ENCODE data around the gene IL6. TPM values are rescaled to one million over a fixed set of nuclear protein-coding genes. Genes with fewer than 3 reads are reported as not detected.

IL6 gene
- total RNA-seq, 2 experiments from 2014 or later, result not detected

DNA sequence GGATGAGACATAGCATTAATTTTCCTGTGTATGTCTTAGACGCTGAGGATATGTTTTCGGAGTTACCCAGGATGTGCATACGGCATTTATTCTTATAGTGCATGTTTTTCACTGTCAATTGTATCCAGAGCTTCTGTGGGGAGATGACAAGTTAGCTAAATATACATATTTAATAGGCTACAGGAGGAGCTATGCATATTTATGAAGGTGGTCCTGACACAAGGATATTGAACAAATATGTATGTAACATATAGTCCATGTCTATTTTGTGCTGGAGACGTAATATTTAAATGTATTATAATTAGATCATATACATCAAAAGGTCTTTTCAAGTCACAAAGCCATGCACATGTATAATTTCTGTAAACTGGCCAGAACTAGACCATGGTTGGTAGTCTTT lies 16.0 kb downstream of the IL6 start:
- Histone ChIP-seq H3K27me3 (ENCODE audit: control insufficient read depth in 1 of 2, insufficient read depth in 2 of 2, low read length in 2 of 2) (no peaks in the 10 kb centered on the region), H3K9me3 (ENCODE audit: control insufficient read depth in 1 of 2, insufficient read depth in 1 of 2, low read length in 2 of 2) (no peaks in the 10 kb centered on the region), H3K4me3 (ENCODE audit: low read length) (no peak overlapping the region), H3K4me1 (ENCODE audit: insufficient read depth, low read length) (no peaks in the 10 kb centered on the region), H3K36me3 (ENCODE audit: insufficient read depth, low read length) (no peaks in the 10 kb centered on the region), H3K27ac (ENCODE audit: low read depth in 1 of 2, low read length in 2 of 2) (no peak overlapping the region)
- ChIA-PET CTCF (no interaction called here), POLR2A (no interaction called here)
- Mint-ChIP-seq H3K27ac (no peak overlapping the region), H3K27me3 (peaks cover 8% of the 10 kb centered on the region), H3K36me3 (ENCODE audit: low read depth) (no peaks in the 10 kb centered on the region), H3K4me1 (ENCODE audit: low read depth) (no peaks in the 10 kb centered on the region), H3K4me3 (no peak overlapping the region), H3K9me3 (no peaks in the 10 kb centered on the region)
- intact Hi-C loops (cut with DNase I, micrococcal nuclease), result no loop called here
- no peak for DNase-seq
- no peak for ATAC-seq (ENCODE audit: poor library complexity)
- TF ChIP-seq, protein P1, sequence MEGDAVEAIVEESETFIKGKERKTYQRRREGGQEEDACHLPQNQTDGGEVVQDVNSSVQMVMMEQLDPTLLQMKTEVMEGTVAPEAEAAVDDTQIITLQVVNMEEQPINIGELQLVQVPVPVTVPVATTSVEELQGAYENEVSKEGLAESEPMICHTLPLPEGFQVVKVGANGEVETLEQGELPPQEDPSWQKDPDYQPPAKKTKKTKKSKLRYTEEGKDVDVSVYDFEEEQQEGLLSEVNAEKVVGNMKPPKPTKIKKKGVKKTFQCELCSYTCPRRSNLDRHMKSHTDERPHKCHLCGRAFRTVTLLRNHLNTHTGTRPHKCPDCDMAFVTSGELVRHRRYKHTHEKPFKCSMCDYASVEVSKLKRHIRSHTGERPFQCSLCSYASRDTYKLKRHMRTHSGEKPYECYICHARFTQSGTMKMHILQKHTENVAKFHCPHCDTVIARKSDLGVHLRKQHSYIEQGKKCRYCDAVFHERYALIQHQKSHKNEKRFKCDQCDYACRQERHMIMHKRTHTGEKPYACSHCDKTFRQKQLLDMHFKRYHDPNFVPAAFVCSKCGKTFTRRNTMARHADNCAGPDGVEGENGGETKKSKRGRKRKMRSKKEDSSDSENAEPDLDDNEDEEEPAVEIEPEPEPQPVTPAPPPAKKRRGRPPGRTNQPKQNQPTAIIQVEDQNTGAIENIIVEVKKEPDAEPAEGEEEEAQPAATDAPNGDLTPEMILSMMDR (IDR thresholded peaks at IDR 0.05), result no peak

DNA sequence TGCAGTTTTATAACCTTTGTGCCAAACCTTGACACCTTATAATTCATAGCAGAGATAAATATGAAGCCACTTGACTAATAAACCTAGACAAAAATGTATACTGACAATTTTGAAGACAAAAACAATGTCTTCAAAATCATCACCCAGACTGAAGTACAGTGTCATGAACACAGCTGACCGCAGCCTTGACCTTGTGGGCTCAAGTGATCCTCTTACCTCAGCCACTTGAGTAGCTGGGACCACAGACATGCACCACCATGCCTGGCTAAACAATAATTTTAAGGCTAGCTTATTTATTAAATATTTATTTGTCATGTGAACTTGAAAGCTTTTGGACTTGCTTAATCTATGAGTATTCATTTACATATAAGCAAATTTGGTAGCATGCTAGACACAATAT lies 24.3 kb downstream of the IL6 start:
- no peak for DNase-seq
- H3K27me3 ChIP-seq (ENCODE audit: control insufficient read depth in 1 of 2, insufficient read depth in 2 of 2, low read length in 2 of 2), result no peaks in the 10 kb centered on the region
- ATAC-seq (ENCODE audit: poor library complexity), result no peak
- no peak overlapping the region for H3K4me3 ChIP-seq (ENCODE audit: low read length)
- Mint-ChIP-seq H3K27ac (no peak overlapping the region), H3K9me3 (no peaks in the 10 kb centered on the region), H3K4me1 (ENCODE audit: low read depth) (no peaks in the 10 kb centered on the region), H3K36me3 (ENCODE audit: low read depth) (no peaks in the 10 kb centered on the region), H3K27me3 (peaks cover 10% of the 10 kb centered on the region), H3K4me3 (no peak overlapping the region)
- no peaks in the 10 kb centered on the region for H3K36me3 ChIP-seq (ENCODE audit: insufficient read depth, low read length)
- CTCF ChIA-PET, result interaction anchor here (1.6 kb wide), 1 partner anchor 12 kb away, joined by 3 read pairs; no protein-coding TSS in a partner anchor
- no peaks in the 10 kb centered on the region for H3K4me1 ChIP-seq (ENCODE audit: insufficient read depth, low read length)
- H3K9me3 ChIP-seq (ENCODE audit: control insufficient read depth in 1 of 2, insufficient read depth in 1 of 2, low read length in 2 of 2), result no peaks in the 10 kb centered on the region
- TF ChIP-seq, protein P1 (IDR thresholded peaks at IDR 0.05), result no peak
- H3K27ac ChIP-seq (ENCODE audit: low read depth in 1 of 2, low read length in 2 of 2), result no peak overlapping the region
- POLR2A ChIA-PET, result no interaction called here
- intact Hi-C loops (cut with DNase I, micrococcal nuclease), result no loop called here

DNA sequence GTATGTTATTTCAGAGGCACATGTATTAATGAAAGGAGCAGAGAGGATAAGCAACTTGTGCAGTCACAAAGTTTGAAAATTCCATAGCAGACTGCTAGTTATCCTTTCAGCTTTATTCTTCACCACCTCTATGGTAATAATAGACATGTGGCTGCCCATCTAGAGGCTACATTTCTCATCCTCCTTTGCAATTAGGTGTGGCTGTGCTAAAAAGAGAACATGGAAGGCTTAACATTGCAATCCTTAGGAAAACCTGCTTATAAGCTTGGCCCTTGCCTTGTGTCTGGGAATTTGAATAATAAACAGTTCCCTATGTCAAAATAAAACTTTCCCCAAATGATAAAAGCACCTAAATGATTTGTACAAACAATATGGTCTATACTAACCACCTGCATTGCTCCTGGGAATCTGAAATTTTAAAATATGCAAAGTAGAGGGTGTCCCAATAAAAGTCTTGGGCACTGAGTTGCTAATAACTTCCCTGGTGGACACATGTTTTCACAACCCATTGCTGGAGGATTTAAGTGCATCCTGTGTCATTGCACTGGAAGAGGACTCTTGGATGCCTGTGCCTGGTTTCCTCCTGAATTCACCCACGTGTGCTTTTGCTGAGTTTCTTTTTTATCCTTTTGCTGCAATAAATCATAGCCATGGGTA lies 30.5 kb downstream of the IL6 start:
- no peaks in the 10 kb centered on the region for H3K4me1 ChIP-seq (ENCODE audit: insufficient read depth, low read length)
- intact Hi-C loops (cut with DNase I, micrococcal nuclease), result no loop called here
- H3K36me3 ChIP-seq (ENCODE audit: insufficient read depth, low read length), result no peaks in the 10 kb centered on the region
- no peaks in the 10 kb centered on the region for H3K4me1 Mint-ChIP-seq (ENCODE audit: low read depth)
- H3K36me3 Mint-ChIP-seq (ENCODE audit: low read depth), result no peaks in the 10 kb centered on the region
- H3K27ac Mint-ChIP-seq, result no peak overlapping the region
- ChIA-PET POLR2A (no interaction called here), CTCF (no interaction called here)
- H3K27ac ChIP-seq (ENCODE audit: low read depth in 1 of 2, low read length in 2 of 2), result no peak overlapping the region
- H3K4me3 Mint-ChIP-seq, result no peak overlapping the region
- H3K27me3 ChIP-seq (ENCODE audit: control insufficient read depth in 1 of 2, insufficient read depth in 2 of 2, low read length in 2 of 2), result no peaks in the 10 kb centered on the region
- DNase-seq (no peak), ATAC-seq (ENCODE audit: poor library complexity) (no peak)
- TF ChIP-seq, protein P1 (IDR thresholded peaks at IDR 0.05), result no peak
- no peaks in the 10 kb centered on the region for H3K9me3 ChIP-seq (ENCODE audit: control insufficient read depth in 1 of 2, insufficient read depth in 1 of 2, low read length in 2 of 2)
- H3K27me3 Mint-ChIP-seq, result peaks cover 54% of the 10 kb centered on the region
- no peak overlapping the region for H3K4me3 ChIP-seq (ENCODE audit: low read length)
- no peaks in the 10 kb centered on the region for H3K9me3 Mint-ChIP-seq
